Measurements from ENCODE around the gene OXCT2.

OXCT2 gene

DNA sequence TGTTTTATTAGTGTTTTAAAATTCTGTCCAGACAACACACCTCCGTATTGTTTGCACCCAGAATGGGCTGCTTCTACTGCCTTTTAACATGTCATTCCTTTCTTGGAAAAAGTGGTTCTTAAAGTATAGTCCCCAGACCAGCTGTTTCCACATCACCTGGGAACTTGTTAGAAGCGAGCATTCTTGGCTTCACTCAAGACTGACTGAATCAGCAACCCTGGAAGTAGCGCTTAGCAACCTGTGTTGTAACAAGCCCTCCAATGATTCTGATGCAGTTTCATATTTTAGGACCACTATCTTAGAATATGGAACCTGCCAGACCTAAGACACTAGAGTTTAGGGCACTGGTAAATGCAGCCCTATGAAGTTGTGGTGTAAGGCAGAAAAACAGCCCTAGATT lies 38.4 kb downstream of the OXCT2 start:
- H3K36me3 ChIP-seq (ENCODE audit: control insufficient read depth, insufficient read depth, low read length), result no peaks in the 10 kb centered on the region
- H3K27me3 ChIP-seq (ENCODE audit: insufficient read depth, low read length, poor library complexity), result peaks cover 19% of the 10 kb centered on the region
- H4K5ac ChIP-seq (ENCODE audit: low read length), result no peak overlapping the region
- no peaks in the 10 kb centered on the region for H3K4me1 ChIP-seq (ENCODE audit: control insufficient read depth, low read depth, low read length)
- no peak overlapping the region for H2BK120ac ChIP-seq (ENCODE audit: low read depth, low read length)
- H3K79me1 ChIP-seq (ENCODE audit: low read length), result no peaks in the 10 kb centered on the region
- H3K18ac ChIP-seq (ENCODE audit: low read length), result no peak overlapping the region
- H3K56ac ChIP-seq (ENCODE audit: low read length), result no peak overlapping the region
- H3K9ac ChIP-seq (ENCODE audit: low read length), result no peak overlapping the region
- no peak overlapping the region for H2BK15ac ChIP-seq (replicated peaks; ENCODE audit: low read depth)
- H3K79me2 ChIP-seq (ENCODE audit: control insufficient read depth, insufficient read depth, low read length), result no peaks in the 10 kb centered on the region
- H3K4me2 ChIP-seq (ENCODE audit: low read length), result no peak overlapping the region
- no peak overlapping the region for H2AK5ac ChIP-seq (ENCODE audit: low read length)
- no peak for DNase-seq
- no peak overlapping the region for H4K8ac ChIP-seq (ENCODE audit: low read depth, low read length)
- H3K4me3 ChIP-seq (ENCODE audit: low read length), result no peak overlapping the region
- no peak overlapping the region for H3K4ac ChIP-seq (ENCODE audit: low read depth, low read length)
- WGBS (ENCODE audit: extremely low coverage, insufficient coverage, low lambda C conversion rate), result no CpG with 5 or more reads among the region's 3 CpGs
- H3K23ac ChIP-seq (ENCODE audit: low read length), result no peak overlapping the region
- no peak overlapping the region for H2BK5ac ChIP-seq (ENCODE audit: low read length)
- H3K27ac ChIP-seq (ENCODE audit: low read depth, low read length), result no peak overlapping the region

DNA sequence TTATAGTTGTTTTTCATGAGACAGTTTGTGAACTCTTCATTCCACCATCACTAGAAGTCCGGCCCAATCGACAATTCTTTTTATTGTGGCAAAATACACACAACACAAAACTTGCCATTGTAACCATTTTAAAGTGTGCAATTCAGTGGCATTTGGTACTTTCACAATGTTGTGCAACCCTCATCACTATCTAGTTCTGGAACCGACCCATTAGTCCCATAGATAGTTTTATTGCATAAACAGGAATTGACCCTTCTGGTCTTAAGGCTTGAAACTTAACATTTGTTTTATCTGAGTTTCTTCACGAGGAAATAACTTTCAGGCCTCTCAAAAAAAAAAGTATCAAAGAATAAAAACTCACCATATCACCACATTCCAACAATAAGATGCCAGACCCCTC lies 41.3 kb downstream of the OXCT2 start:
- peaks cover 15% of the 10 kb centered on the region for H3K27me3 ChIP-seq (ENCODE audit: insufficient read depth, low read length, poor library complexity)

DNA sequence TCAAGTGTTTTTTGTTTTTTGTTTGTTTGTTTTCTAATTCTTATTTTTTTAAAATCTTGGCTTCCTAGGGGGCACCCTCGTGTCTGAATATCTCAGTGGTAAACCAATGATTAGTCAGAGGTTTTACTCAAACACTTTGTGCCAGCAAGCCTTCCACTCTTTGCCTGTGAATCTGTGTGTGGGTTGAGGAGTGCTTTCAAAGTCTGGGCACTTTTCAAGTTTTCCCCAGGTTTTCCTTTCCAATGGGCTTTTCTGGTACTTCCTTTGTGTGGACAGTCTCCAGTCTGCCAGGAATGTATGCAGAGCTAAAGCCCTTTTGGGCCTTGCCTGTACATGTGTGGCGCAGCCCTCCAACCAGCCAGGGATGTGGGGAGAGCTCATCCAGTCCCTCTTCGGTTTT lies 42.1 kb downstream of the OXCT2 start:
- H3K4ac ChIP-seq (ENCODE audit: low read depth, low read length), result no peak overlapping the region
- no peaks in the 10 kb centered on the region for H3K4me1 ChIP-seq (ENCODE audit: control insufficient read depth, low read depth, low read length)
- H4K5ac ChIP-seq (ENCODE audit: low read length), result no peak overlapping the region
- H2BK15ac ChIP-seq (replicated peaks; ENCODE audit: low read depth), result no peak overlapping the region
- H3K23ac ChIP-seq (ENCODE audit: low read length), result no peak overlapping the region
- no peaks in the 10 kb centered on the region for H3K79me2 ChIP-seq (ENCODE audit: control insufficient read depth, insufficient read depth, low read length)
- no CpG with 5 or more reads among the region's 3 CpGs for WGBS (ENCODE audit: extremely low coverage, insufficient coverage, low lambda C conversion rate)
- H3K4me2 ChIP-seq (ENCODE audit: low read length), result no peak overlapping the region
- no peak overlapping the region for H2BK120ac ChIP-seq (ENCODE audit: low read depth, low read length)
- peaks cover 15% of the 10 kb centered on the region for H3K27me3 ChIP-seq (ENCODE audit: insufficient read depth, low read length, poor library complexity)
- no peak overlapping the region for H3K4me3 ChIP-seq (ENCODE audit: low read length)
- H3K79me1 ChIP-seq (ENCODE audit: low read length), result no peaks in the 10 kb centered on the region
- no peaks in the 10 kb centered on the region for H3K36me3 ChIP-seq (ENCODE audit: control insufficient read depth, insufficient read depth, low read length)
- no peak overlapping the region for H4K8ac ChIP-seq (ENCODE audit: low read depth, low read length)
- H3K56ac ChIP-seq (ENCODE audit: low read length), result no peak overlapping the region
- H3K18ac ChIP-seq (ENCODE audit: low read length), result no peak overlapping the region
- no peak overlapping the region for H2BK5ac ChIP-seq (ENCODE audit: low read length)
- no peak for DNase-seq
- H2AK5ac ChIP-seq (ENCODE audit: low read length), result no peak overlapping the region
- no peak overlapping the region for H3K27ac ChIP-seq (ENCODE audit: low read depth, low read length)
- no peak overlapping the region for H3K9ac ChIP-seq (ENCODE audit: low read length)

More for the DNA sequence above, 41.3 kb downstream of the OXCT2 start:
- Histone ChIP-seq H3K79me1 (ENCODE audit: low read length) (no peaks in the 10 kb centered on the region), H3K27ac (ENCODE audit: low read depth, low read length) (no peak overlapping the region), H4K5ac (ENCODE audit: low read length) (no peak overlapping the region), H2AK5ac (ENCODE audit: low read length) (no peak overlapping the region), H2BK120ac (ENCODE audit: low read depth, low read length) (no peak overlapping the region), H3K23ac (ENCODE audit: low read length) (no peak overlapping the region), H3K4me1 (ENCODE audit: control insufficient read depth, low read depth, low read length) (no peaks in the 10 kb centered on the region), H3K36me3 (ENCODE audit: control insufficient read depth, insufficient read depth, low read length) (no peaks in the 10 kb centered on the region), H3K18ac (ENCODE audit: low read length) (no peak overlapping the region), H3K4ac (ENCODE audit: low read depth, low read length) (no peak overlapping the region), H3K4me3 (ENCODE audit: low read length) (no peak overlapping the region), H2BK5ac (ENCODE audit: low read length) (no peak overlapping the region), H3K4me2 (ENCODE audit: low read length) (no peak overlapping the region), H3K56ac (ENCODE audit: low read length) (no peak overlapping the region), H3K79me2 (ENCODE audit: control insufficient read depth, insufficient read depth, low read length) (no peaks in the 10 kb centered on the region), H3K9ac (ENCODE audit: low read length) (no peak overlapping the region), H4K8ac (ENCODE audit: low read depth, low read length) (no peak overlapping the region), H2BK15ac (replicated peaks; ENCODE audit: low read depth) (no peak overlapping the region)
- no peak for DNase-seq
- WGBS (ENCODE audit: extremely low coverage, insufficient coverage, low lambda C conversion rate), result no CpG with 5 or more reads among the region's 4 CpGs

DNA sequence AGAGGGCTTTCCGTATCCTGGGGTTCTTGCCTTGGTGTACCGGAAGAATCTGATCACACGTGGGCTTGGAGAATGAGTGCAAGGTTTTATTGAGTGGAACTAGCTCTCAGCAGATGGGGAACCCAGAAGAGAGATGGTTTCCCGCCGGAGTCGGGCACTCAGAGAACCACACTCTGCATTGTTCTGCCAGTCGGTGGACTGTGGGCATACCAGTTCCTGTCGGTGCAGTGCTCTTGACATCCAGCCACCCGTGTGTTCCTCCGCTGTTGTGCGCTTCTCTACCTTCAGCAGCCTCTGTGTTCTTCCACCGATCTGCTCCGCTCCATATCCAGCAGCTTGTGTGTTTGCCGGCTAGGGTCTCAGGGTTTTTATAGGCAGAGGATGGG lies 43.2 kb downstream of the OXCT2 start:
- Histone ChIP-seq H2BK5ac (ENCODE audit: low read length) (no peak overlapping the region), H3K79me2 (ENCODE audit: control insufficient read depth, insufficient read depth, low read length) (no peaks in the 10 kb centered on the region), H3K4me2 (ENCODE audit: low read length) (no peak overlapping the region), H3K4me1 (ENCODE audit: control insufficient read depth, low read depth, low read length) (no peaks in the 10 kb centered on the region), H3K18ac (ENCODE audit: low read length) (no peak overlapping the region), H3K9ac (ENCODE audit: low read length) (no peak overlapping the region), H3K79me1 (ENCODE audit: low read length) (no peaks in the 10 kb centered on the region), H3K27ac (ENCODE audit: low read depth, low read length) (no peak overlapping the region), H3K36me3 (ENCODE audit: control insufficient read depth, insufficient read depth, low read length) (no peaks in the 10 kb centered on the region), H2AK5ac (ENCODE audit: low read length) (no peak overlapping the region), H3K4me3 (ENCODE audit: low read length) (no peak overlapping the region), H2BK15ac (replicated peaks; ENCODE audit: low read depth) (no peak overlapping the region), H3K4ac (ENCODE audit: low read depth, low read length) (no peak overlapping the region), H2BK120ac (ENCODE audit: low read depth, low read length) (no peak overlapping the region), H4K8ac (ENCODE audit: low read depth, low read length) (no peak overlapping the region), H4K5ac (ENCODE audit: low read length) (no peak overlapping the region), H3K27me3 (ENCODE audit: insufficient read depth, low read length, poor library complexity) (peaks cover 13% of the 10 kb centered on the region), H3K56ac (ENCODE audit: low read length) (no peak overlapping the region), H3K23ac (ENCODE audit: low read length) (no peak overlapping the region)
- no peak for DNase-seq
- no CpG with 5 or more reads among the region's 14 CpGs for WGBS (ENCODE audit: extremely low coverage, insufficient coverage, low lambda C conversion rate)

DNA sequence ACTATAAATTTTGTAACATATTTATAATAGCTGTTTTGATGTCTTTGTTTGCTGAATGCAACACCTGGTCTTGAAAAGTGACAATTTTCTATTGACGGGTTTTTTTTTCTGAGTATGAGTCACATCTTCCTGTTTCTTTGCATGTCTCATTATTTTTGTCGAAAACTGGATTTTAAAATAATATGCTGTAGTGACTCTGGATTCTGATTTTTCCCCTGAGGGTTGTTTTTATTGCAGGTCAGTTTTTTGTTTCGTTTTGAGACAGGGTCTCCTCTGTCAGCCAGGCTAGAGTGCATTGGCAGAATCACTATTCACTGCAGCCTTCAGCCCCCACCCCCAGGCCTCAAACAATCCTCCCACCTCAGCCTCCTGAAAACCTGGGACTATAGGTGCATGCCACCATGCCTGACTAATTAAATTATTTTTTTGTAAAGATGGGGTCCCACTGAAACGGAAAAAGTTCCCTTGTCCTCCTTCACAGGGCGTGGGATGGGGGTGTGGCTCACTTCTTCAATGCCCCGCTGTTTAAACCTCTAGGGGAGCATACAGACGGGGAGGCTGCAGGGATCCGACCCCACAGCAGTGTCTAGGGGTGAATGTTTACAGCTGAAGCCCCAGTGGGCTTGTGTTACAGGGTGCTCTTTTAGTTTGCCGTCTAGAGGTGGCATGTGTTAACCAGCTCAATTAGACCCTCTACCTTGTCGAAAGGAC lies 43.8 kb downstream of the OXCT2 start:
- H2BK120ac ChIP-seq (ENCODE audit: low read depth, low read length), result no peak overlapping the region
- peaks cover 9% of the 10 kb centered on the region for H3K27me3 ChIP-seq (ENCODE audit: insufficient read depth, low read length, poor library complexity)
- no peak overlapping the region for H3K56ac ChIP-seq (ENCODE audit: low read length)
- DNase-seq, result no peak
- H3K79me2 ChIP-seq (ENCODE audit: control insufficient read depth, insufficient read depth, low read length), result no peaks in the 10 kb centered on the region
- no peak overlapping the region for H3K9ac ChIP-seq (ENCODE audit: low read length)
- H3K18ac ChIP-seq (ENCODE audit: low read length), result no peak overlapping the region
- no peaks in the 10 kb centered on the region for H3K79me1 ChIP-seq (ENCODE audit: low read length)
- H4K8ac ChIP-seq (ENCODE audit: low read depth, low read length), result no peak overlapping the region
- H3K4me2 ChIP-seq (ENCODE audit: low read length), result no peak overlapping the region
- H4K5ac ChIP-seq (ENCODE audit: low read length), result no peak overlapping the region
- no peak overlapping the region for H3K27ac ChIP-seq (ENCODE audit: low read depth, low read length)
- no peak overlapping the region for H2BK5ac ChIP-seq (ENCODE audit: low read length)
- H3K36me3 ChIP-seq (ENCODE audit: control insufficient read depth, insufficient read depth, low read length), result no peaks in the 10 kb centered on the region
- H2AK5ac ChIP-seq (ENCODE audit: low read length), result no peak overlapping the region
- H3K4me1 ChIP-seq (ENCODE audit: control insufficient read depth, low read depth, low read length), result no peaks in the 10 kb centered on the region
- H3K4me3 ChIP-seq (ENCODE audit: low read length), result no peak overlapping the region
- H2BK15ac ChIP-seq (replicated peaks; ENCODE audit: low read depth), result no peak overlapping the region
- H3K23ac ChIP-seq (ENCODE audit: low read length), result no peak overlapping the region
- no CpG with 5 or more reads among the region's 10 CpGs for WGBS (ENCODE audit: extremely low coverage, insufficient coverage, low lambda C conversion rate)
- H3K4ac ChIP-seq (ENCODE audit: low read depth, low read length), result no peak overlapping the region

DNA sequence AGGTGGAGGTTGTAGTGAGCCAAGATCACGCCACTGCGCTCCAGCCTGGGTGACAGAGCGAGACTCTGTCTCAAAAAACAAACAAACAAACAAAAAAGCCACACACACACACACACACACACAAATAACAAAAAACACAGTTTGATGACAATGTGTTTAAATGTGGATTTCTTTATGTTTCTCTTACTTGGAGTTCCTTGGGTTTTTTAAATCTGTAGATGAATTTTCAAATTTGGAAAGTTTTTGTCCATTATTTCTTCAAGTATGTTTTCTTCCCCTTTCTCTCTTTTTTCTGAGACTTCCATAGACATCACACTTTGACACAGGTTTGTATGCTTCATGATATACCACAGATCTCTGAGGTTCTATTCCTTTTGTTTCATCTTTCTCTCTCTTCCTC lies 44.5 kb downstream of the OXCT2 start:
- WGBS (ENCODE audit: extremely low coverage, insufficient coverage, low lambda C conversion rate), result no CpG with 5 or more reads among the region's 3 CpGs
- no peak overlapping the region for H3K4ac ChIP-seq (ENCODE audit: low read depth, low read length)
- no peak for DNase-seq
- H3K36me3 ChIP-seq (ENCODE audit: control insufficient read depth, insufficient read depth, low read length), result no peaks in the 10 kb centered on the region
- no peaks in the 10 kb centered on the region for H3K79me1 ChIP-seq (ENCODE audit: low read length)
- no peak overlapping the region for H2AK5ac ChIP-seq (ENCODE audit: low read length)
- H3K79me2 ChIP-seq (ENCODE audit: control insufficient read depth, insufficient read depth, low read length), result no peaks in the 10 kb centered on the region
- H3K9ac ChIP-seq (ENCODE audit: low read length), result no peak overlapping the region
- no peak overlapping the region for H3K4me3 ChIP-seq (ENCODE audit: low read length)
- H3K56ac ChIP-seq (ENCODE audit: low read length), result no peak overlapping the region
- H4K5ac ChIP-seq (ENCODE audit: low read length), result no peak overlapping the region
- no peak overlapping the region for H3K18ac ChIP-seq (ENCODE audit: low read length)
- no peak overlapping the region for H3K4me2 ChIP-seq (ENCODE audit: low read length)
- H2BK120ac ChIP-seq (ENCODE audit: low read depth, low read length), result no peak overlapping the region
- H3K23ac ChIP-seq (ENCODE audit: low read length), result no peak overlapping the region
- H2BK5ac ChIP-seq (ENCODE audit: low read length), result no peak overlapping the region
- no peak overlapping the region for H3K27ac ChIP-seq (ENCODE audit: low read depth, low read length)
- H3K27me3 ChIP-seq (ENCODE audit: insufficient read depth, low read length, poor library complexity), result peaks cover 12% of the 10 kb centered on the region
- no peaks in the 10 kb centered on the region for H3K4me1 ChIP-seq (ENCODE audit: control insufficient read depth, low read depth, low read length)
- no peak overlapping the region for H2BK15ac ChIP-seq (replicated peaks; ENCODE audit: low read depth)
- no peak overlapping the region for H4K8ac ChIP-seq (ENCODE audit: low read depth, low read length)
